ENCODE data around the gene AKAP13. TPM values are rescaled to one million over a fixed set of nuclear protein-coding genes. Genes with fewer than 3 reads are reported as not detected.

AKAP13 gene
- total RNA-seq, 1 donor from 2014 or later = 322 TPM

- ATAC-seq (ENCODE audit: poor library complexity) = no peak
- intact Hi-C loops (cut with DNase I) = no loop called here
- no peak for DNase-seq
Measured at GRCh38 chr15:85611361-85611760, 231.0 kb downstream of the AKAP13 start.

DNA sequence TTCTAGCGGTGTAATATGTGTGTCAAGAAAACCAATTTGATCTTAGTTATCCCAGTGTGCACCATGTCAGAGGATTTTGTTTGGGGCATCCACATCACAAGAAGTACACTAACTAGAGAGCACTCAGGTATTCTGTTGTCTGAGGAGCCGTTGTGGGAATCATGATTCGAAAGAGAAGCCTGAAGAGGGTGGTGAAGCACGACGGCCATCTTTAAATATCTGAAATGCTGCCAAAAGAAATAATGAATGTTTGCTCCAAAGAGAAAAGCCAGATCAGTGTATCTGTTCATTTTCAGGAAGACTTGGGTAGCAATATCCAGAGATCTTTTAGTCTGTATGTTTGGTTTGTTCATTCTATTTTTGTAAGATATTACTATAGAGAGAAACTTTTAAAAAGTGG is 233.7 kb downstream of the AKAP13 start:
- DNase-seq (no peak), ATAC-seq (ENCODE audit: poor library complexity) (no peak)
- intact Hi-C loops (cut with DNase I) = no loop called here

- no peak for DNase-seq
- intact Hi-C loops (cut with DNase I) = no loop called here
- peak; percentile 40 for ATAC-seq (ENCODE audit: poor library complexity)
Measured at GRCh38 chr15:85615930-85616329, 235.5 kb downstream of the AKAP13 start.

DNA sequence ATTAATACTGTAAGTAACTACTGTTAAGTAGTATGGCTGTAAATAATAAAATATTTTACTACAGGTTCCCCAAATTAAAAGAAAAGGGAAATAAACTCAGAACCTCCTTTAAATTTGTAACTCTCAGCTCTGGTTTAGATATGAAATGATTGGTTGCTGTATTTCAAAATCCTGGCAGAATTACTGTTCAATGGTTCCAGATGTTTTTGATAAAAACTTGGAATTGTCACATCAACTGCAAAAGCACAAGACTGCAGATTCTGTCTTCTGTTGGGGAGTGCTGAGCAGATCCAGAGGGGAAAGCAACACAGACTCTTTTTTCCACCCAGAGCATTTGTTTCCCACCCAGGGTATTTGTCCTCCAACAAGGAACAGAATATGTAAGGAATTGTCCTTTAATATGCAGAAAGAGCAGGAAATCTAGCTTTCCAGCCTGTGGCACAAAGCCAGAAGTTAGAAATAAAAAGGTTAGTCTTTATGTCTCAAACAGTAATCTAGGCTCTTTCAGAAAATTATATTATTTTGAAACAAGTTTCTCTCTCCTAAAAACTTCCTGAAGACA is 236.2 kb downstream of the AKAP13 start:
- ATAC-seq (ENCODE audit: poor library complexity) (peak; percentile 37), DNase-seq (no peak)
- intact Hi-C loops (cut with DNase I) = no loop called here

DNA sequence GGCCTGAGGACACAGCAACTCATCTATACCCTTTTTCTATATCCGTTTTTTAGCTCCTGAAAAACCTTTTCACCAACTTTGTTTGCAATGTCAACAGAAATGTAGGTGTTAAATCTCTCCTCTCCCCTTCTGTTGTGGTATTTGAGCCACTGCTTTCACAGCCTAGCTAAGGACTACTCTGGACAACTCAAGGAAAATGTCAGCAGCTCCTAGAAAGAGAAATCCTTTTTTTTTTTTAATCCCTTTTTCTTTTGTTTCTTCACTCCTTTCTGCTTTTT is 237.8 kb downstream of the AKAP13 start:
- intact Hi-C loops (cut with DNase I) = no loop called here
- DNase-seq = no peak

DNA sequence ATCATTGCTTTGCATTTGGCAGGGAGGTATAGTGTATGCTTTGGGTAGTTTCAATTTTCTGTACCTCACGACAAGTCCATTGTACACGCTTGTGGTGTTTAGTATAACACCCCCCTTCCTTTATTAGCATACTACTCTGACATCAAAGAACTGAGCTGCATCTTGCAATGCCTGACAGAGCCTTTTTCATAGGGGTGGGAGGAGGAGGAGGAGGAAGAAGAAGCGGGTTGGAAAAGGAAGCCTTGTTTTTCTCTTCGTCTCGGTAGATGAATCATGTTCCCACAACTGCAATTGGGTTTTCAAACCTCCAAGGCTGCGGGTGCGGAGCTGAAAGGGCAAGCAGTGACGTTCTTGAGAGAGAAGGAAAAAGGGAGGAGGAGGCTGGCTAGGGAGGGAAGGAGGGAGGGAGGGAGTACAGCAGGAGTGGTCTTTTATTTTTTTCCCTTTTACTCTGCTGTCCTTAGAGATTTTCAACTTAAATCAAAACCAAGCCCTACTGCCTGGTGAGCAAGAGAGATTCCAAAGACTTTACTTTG is 238.6 kb downstream of the AKAP13 start:
- peak; percentile 79 for DNase-seq
- intact Hi-C loops (cut with DNase I) = no loop called here
- peak; percentile 67 for ATAC-seq (ENCODE audit: poor library complexity)

More for the DNA sequence above, 237.8 kb downstream of the AKAP13 start:
- ATAC-seq (ENCODE audit: poor library complexity) = no peak

- no peak for DNase-seq
- intact Hi-C loops (cut with DNase I) = no loop called here
- ATAC-seq (ENCODE audit: poor library complexity) = no peak
Measured at GRCh38 chr15:85619992-85620689, 239.7 kb downstream of the AKAP13 start.

- no peak for DNase-seq
- intact Hi-C loops (cut with DNase I) = no loop called here
- peak; percentile 28 for ATAC-seq (ENCODE audit: poor library complexity)
Measured at GRCh38 chr15:85620690-85621049, 240.3 kb downstream of the AKAP13 start.

DNA sequence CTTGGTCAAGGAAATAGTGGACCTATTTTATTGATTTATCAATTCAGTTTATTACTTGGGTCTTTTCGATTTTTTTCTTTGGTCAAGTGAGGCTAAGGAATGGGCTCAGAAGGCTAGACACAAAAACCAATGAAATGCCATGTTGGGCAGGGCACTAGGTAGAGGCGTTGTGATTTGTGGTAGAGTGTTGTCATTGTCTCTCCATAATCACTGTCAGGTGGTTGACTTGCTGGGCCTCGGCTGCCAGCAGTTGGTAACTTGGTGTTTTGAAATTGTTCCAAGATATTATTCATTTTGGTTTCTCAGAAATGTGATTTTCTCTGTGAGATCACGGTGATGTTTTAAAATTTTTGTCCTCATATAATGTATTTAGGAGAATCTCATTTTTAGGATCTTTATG is 240.7 kb downstream of the AKAP13 start:
- no peak for DNase-seq
- ATAC-seq (ENCODE audit: poor library complexity) = no peak
- intact Hi-C loops (cut with DNase I) = no loop called here

GRCh38 chr15:85622221-85622831 is 241.9 kb downstream of the AKAP13 start:
- no peak for ATAC-seq (ENCODE audit: poor library complexity)
- intact Hi-C loops (cut with DNase I) = no loop called here
- no peak for DNase-seq

GRCh38 chr15:85623315-85624049 is 243.1 kb downstream of the AKAP13 start:
- DNase-seq (no peak), ATAC-seq (ENCODE audit: poor library complexity) (no peak)
- intact Hi-C loops (cut with DNase I) = no loop called here

DNA sequence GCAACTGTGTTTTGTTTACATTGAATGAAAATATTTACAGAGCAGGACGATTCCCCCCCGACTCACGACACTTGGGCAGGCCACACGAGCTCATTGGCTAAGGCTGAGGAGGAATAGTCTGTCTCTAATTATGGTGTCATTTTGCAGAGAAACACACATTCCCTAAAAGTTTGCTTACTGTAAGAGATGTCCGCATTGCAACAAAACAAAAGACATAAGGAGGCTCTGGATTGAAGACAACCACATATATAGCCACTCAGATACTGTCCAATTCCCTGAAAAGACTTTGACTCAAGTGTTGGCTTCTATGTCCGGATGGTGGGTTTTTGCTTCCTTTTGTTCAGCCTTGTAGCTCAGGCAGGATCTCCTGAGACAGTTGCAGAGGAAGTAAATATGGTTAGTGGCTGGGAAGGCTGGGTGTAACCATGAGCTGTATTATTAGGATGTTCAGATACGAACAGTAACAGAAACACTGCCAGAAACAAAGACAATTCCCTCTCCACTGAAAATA is 243.9 kb downstream of the AKAP13 start:
- ATAC-seq (ENCODE audit: poor library complexity) (peak; percentile 44), DNase-seq (no peak)
- intact Hi-C loops (cut with DNase I) = no loop called here

DNA sequence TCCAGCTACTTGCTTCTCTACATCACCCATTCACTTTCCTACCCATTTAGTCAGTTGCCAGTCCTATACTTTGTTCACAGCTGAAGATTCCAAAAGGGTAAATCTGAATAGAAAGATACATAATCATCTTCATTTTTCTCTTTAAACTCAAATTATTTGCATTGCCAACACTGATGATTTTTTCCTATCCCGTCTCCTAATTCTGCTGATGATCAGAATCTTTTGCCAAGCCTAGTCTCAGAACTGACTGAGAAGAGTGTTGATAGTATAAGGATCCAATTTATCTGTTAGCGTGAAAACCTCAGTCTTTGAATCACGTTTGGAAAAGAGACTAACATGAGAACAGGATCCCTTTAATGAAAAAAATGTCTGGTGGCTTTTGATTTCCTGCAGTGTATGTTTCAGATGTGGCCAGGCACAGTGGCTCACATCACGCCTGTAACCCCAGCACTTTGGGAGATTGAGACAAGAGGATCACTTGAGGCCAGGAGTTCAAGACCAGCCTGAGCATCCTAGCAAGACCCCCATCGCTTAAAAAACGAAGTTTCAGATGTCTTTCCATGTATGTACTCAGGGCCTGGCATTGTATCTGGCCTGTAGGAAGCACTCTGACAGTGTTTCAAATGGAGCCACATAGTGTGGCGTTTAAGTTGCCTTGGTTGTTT is 244.9 kb downstream of the AKAP13 start:
- intact Hi-C loops (cut with DNase I) = no loop called here
- no peak for DNase-seq
- no peak for ATAC-seq (ENCODE audit: poor library complexity)

DNA sequence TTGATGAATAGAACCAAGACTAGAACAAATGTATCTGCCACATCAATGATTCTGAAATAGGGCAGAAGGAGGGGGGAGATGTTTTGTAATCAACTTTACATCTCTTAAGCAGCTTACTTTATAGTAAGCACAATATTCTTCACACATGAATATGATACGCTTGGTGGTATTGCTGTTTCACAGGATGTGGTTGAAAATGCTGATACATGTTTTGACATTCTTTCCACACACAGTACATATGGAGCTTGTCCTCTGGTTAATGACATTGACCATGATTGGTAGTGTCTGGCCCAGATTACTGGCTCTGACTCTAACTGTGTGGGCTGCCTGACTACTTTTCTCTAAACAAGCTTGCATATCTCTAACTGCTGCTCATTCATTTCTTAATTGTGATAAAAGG is 245.5 kb downstream of the AKAP13 start:
- DNase-seq (no peak), ATAC-seq (ENCODE audit: poor library complexity) (peak; percentile 20)
- intact Hi-C loops (cut with DNase I) = no loop called here

DNA sequence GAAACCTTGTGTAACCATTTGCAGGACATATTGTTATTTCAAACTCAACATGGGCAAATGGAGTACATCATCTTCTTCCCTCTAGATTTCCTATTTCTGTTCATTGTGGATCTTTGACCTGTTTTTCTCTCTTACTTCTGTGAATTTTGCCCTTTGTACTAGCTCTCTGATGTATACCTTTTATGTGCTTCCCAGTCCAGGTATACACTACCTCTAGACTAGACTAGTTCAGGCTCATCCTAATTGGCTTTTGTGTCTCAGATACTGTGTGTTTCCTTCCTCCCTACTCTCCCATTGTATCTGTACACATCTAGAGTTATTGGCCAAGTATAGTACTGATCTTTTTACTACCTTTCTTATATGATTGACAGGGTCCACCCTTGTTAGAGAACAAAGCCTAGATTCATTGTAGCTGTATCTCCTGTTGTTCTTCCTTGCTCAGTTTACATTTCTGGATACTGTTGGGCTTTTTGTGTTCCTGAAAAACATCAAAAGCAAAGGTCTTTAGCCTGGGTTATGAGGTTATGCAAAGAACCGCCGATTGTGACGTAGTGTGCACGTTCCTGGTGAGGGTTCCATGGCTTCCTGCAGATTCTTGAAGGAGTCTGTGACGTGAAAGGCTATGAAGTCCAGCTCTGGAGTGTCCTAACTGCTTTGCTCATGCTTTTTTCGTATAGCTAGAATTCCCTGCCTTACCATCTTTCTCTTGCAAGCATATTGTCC is 247.0 kb downstream of the AKAP13 start:
- ATAC-seq (ENCODE audit: poor library complexity) = no peak
- no peak for DNase-seq
- intact Hi-C loops (cut with DNase I) = no loop called here

DNA sequence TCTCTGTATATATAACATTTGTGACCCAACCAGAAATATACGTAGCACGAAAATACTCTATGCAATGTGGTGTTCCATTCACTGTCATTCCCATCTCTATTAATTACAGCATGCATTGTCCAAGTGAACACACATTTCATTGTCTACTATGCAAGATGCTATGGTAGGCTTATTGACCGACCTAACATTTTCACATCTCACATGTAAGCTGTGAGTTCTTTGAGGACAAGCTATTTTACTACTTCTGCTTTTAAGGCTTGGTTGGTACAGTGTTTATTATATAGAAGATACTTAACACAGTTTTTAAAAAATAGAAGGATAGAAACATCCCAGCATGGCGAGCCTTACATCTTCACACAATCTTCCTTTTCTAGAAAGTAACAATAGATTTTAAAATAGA is 249.9 kb downstream of the AKAP13 start:
- intact Hi-C loops (cut with DNase I) = no loop called here

GRCh38 chr15:85631018-85631417 is 250.6 kb downstream of the AKAP13 start:
- no peak for DNase-seq
- peak; percentile 11 for ATAC-seq (ENCODE audit: poor library complexity)
- intact Hi-C loops (cut with DNase I) = no loop called here

More for the DNA sequence above, 249.9 kb downstream of the AKAP13 start:
- DNase-seq (no peak), ATAC-seq (ENCODE audit: poor library complexity) (no peak)

DNA sequence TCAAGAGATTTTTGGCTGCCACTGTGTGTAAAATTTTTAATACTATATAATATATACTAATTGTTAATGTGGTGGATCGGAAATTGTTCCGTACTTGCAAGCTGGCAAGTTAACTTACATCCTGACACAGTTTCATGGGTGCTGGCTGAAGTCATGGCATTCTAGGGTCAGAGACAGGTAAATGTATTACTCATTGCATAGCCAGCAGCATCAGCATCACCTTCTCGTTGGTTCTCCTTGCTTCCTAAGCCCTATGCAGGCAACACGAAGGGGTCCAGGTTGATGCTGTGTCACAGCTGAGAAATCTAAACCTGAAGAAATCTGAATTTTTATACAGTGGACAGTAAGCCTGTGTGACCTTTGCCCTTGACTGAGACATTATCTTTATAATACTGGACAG is 251.6 kb downstream of the AKAP13 start:
- DNase-seq (no peak), ATAC-seq (ENCODE audit: poor library complexity) (no peak)
- intact Hi-C loops (cut with DNase I) = no loop called here
